ENCODE measurements around the gene DOCK3.

The DOCK3 gene

DNA sequence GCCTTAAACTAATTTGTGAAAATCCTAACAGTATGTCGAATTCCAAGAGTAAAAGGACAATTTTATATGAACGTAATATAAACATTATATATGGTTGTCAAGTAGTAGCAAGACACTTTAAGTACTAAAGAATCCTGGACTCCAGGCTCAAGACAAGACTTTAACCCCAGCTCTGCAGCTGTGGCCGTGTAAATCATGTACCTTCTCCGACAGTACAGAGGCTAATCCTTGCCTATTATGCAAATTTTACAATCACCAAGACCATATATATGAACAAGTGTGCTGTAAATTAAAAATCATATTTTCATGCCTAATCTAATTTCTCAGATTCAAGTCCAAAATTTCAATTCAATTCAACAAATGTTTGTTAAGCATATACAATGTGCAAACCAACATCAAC, 752.2 kb downstream of the DOCK3 start:
- no peak for DNase-seq (ENCODE audit: low read depth)

- DNase-seq (ENCODE audit: low read depth), result no peak
These were observed 754.4 kb downstream of the DOCK3 start for GRCh38 chr3:51429138-51429537.
